Fibroblast of villous mesenchyme (primary cell): ENCODE measurements around the gene BLOC1S3. TPM values are rescaled to one million over a fixed set of nuclear protein-coding genes. Genes with fewer than 3 reads are reported as not detected.
A peak's percentile ranks its signal among the peaks of the same experiment; 100 is the strongest.

Source experiments
- DNase-seq: peaks from one replicate; pipeline ENCODE4 v3.0.0-alpha.2; 2010; ENCODE audit warnings: low read depth
- H3K4me3 ChIP-seq: 2 replicates; pipeline ENCODE4 v1.5.1; 2011; ENCODE audit warnings: low read depth, mild to moderate bottlenecking, low read length
- total RNA-seq: library from RNA; depleted of rRNA; stranded (reverse); fragments of >200 nt; gene quantifications from 2 replicates; pipeline ENCODE4 v1.2.3, GENCODE V29; 2012
- TF ChIP-seq, protein P1 (sequence below): IDR thresholded peaks from 2 replicates; pipeline ENCODE4 v1.5.1; 2012; ENCODE audit warnings: low read depth, mild to moderate bottlenecking, low read length; ENCODE audit not compliant: insufficient read depth

BLOC1S3 gene
- total RNA-seq, 1 donor, result 4.3 TPM

DNA sequence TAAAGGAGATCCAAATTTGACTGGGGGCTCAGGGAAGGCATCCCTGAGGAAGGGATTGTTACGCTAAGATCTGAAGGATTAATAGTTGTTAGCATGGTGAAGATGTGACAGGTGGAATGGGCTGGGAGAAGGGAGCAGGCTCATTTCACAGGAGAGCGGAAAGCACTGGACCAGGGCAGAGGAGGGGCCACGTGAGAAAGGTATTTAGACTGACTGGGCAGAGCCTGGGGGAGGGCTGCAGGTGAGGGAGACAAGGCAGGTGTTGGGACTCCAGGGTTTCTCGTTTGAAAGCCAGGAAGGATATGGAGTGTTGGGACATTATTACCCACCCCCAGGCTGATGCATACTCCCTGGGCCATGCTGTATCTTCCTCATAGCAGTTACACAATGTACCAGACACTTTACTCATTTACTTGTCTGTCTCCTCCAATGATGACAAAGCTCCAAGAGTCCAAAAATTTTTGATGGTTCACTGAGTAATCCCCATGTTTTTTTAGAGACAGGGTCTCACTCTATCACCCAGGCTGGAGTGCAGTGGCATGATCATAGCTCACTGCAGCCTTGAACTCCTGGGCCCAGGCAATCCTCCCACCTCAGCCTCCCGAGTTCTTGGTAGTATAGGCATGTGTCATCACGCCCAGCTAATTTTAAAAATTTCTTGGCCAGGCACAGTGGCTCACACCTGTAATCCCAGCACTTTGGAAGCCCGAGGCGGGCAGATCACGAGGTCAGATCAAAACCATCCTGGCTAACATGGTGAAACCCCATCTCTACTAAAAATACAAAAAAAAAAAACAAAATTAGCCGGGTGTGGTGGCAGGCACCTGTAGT, 2.9 kb upstream of the BLOC1S3 start:
- no peak overlapping the region for H3K4me3 ChIP-seq
- no peak for DNase-seq
- TF ChIP-seq, protein P1, sequence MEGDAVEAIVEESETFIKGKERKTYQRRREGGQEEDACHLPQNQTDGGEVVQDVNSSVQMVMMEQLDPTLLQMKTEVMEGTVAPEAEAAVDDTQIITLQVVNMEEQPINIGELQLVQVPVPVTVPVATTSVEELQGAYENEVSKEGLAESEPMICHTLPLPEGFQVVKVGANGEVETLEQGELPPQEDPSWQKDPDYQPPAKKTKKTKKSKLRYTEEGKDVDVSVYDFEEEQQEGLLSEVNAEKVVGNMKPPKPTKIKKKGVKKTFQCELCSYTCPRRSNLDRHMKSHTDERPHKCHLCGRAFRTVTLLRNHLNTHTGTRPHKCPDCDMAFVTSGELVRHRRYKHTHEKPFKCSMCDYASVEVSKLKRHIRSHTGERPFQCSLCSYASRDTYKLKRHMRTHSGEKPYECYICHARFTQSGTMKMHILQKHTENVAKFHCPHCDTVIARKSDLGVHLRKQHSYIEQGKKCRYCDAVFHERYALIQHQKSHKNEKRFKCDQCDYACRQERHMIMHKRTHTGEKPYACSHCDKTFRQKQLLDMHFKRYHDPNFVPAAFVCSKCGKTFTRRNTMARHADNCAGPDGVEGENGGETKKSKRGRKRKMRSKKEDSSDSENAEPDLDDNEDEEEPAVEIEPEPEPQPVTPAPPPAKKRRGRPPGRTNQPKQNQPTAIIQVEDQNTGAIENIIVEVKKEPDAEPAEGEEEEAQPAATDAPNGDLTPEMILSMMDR, result no peak

DNA sequence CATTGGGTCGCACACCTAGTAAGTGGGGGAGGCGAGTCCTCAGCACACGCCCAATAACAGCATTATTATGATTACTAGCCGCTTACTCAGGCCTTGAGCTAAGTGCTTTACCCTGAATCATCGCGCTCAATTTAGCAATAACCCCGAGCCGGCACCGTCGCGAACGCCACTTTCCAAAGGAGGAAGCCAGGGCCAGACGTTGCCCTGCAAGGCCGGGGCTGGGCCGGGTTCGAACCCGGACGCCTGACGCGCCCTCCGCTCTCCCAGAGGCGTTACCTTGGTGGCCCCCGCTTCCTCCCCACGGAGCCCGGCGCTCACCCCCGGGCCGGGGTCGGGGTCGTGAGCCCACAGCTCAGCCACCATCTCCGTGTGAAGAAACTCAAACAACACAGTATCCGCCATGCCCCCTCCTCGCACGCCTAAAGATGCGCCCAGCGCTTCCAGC, 745 bp upstream of the BLOC1S3 start, which contains the start of gene TRAPPC6A:
Gene TRAPPC6A (minus strand): TSS at position 421 of the 445 bp plus-strand sequence. CDS start 19 bp downstream, at position 402.
- peak; percentile 69 for DNase-seq
- peak within 1 kb of the TSS; percentile 96 for H3K4me3 ChIP-seq
- TF ChIP-seq, protein P1, result no peak

DNA sequence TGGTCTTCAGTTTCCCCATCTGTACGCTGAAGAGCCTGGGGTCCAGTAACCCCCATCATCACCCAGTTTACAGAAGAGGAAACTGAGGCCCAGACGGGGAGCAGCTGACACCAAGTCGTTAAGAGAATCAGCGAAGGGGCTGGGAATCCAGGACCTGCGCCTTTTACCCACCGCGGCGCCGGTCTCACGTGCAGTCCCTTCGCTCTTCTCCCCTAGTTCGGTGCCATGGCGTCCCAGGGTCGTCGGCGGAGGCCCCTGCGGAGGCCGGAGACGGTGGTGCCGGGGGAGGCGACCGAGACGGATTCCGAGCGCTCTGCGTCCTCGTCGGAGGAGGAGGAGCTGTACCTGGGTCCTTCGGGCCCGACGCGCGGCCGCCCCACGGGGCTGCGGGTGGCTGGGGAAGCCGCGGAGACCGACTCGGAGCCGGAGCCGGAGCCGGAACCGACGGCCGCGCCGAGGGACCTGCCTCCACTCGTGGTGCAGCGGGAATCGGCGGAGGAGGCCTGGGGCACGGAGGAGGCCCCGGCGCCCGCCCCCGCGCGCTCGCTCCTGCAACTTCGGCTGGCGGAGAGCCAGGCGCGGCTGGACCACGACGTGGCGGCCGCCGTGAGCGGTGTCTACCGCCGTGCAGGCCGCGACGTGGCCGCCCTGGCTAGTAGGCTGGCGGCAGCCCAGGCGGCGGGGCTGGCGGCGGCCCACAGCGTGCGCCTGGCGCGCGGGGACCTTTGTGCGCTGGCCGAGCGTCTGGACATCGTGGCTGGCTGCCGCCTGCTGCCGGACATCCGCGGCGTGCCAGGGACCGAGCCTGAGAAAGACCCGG, 698 bp downstream of the BLOC1S3 start:
- DNase-seq, result peak; percentile 70
- TF ChIP-seq, protein P1, result no peak
- peak overlapping the region; percentile 96 for H3K4me3 ChIP-seq

DNA sequence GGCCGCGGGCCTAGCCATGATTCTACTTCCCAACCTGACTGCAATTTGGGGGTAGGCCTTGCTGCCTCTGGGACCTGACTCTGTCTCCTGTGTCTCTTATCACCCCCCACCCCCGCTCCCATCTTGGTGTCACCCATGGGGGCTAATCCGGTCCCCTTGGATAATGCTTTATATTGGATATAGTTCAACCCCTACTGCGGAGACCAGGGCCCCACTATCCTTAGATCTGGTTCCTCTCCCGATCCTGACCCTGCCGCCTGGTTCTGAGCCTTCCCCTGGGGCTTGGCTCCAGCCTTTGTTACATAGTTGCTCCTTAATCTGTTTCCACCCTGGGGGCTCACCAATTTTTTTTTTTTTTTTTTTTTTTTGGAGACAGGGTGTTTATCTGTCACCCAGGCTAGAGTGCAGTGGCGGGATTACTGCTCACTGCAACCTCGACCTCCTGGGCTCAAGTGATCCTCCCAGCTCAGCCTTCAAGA, 1.3 kb downstream of the BLOC1S3 start:
- TF ChIP-seq, protein P1, result no peak
- DNase-seq, result no peak
- H3K4me3 ChIP-seq, result peak overlapping the region; percentile 96

DNA sequence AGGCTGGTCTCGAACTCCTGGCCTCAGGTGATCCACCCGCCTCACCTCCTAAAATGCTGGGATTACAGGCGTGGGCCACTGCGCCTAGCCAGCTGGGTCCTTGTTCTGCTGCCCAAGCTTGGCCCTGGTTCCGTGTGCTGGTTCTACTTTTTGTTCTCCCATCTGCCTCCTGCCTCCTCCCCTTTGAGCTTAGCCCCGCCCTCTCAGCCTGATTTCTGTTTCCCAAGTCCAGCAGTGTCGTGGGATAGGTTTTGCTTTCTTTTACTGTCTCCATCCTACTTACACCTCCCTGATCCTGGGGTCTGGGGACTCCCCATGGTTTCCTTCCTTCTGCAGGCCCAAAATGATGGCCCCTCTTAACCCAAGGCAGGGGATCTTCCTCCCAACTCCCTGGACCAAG, 2.4 kb downstream of the BLOC1S3 start:
- TF ChIP-seq, protein P1, result no peak
- peak overlapping the region; percentile 6 for H3K4me3 ChIP-seq
- DNase-seq, result no peak

DNA sequence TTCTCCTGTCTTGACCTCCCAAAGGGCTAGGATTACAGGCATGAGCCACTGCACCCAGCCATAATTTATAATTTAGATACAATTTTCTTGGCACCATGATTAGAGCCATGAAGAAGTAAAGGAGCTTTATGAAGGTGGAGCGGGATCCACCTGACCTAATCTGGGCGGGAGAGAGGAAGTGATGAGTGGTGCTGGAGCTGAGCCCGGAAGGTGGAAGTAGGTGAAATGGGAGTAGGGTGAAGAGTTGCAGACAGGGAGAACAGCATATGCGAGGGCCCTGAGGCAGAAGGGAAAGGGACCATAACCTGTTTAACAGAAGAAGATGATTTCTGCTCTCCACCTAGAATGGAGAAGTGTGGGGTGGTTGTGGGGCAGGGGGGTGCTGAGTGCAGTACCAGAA, 4.2 kb downstream of the BLOC1S3 start:
- no peak for DNase-seq
- H3K4me3 ChIP-seq, result no peak overlapping the region
- TF ChIP-seq, protein P1, result no peak
